HL-60 (cell line): Measurements from ENCODE around the gene SLC35G6.

ENCODE experiments used
- DNase-seq, 2 experiments: peaks; one replicate each; pipeline ENCODE4 v3.0.0-alpha.2; 2010 to 2020; ENCODE audit warnings: low read depth in 1 of 2, low spot score in 1 of 2
- H3K27ac ChIP-seq: fragments of 250-450 bp; sonication (Bioruptor Pico); replicated peaks from 2 replicates; pipeline ENCODE4 v1.5.1; 2020; ENCODE audit warnings: mild to moderate bottlenecking, moderate library complexity
- H3K27me3 ChIP-seq: fragments of 250-450 bp; sonication (Bioruptor Pico); 2 replicates; pipeline ENCODE4 v1.5.1; 2021; ENCODE audit warnings: mild to moderate bottlenecking, moderate library complexity; ENCODE audit not compliant: insufficient read depth, poor library complexity, severe bottlenecking
- H3K4me3 ChIP-seq: replicated peaks from 2 replicates; pipeline ENCODE4 v1.5.1; 2011; ENCODE audit warnings: mild to moderate bottlenecking, control low read depth, low read length; ENCODE audit not compliant: insufficient read depth
- GABPA ChIP-seq: IDR thresholded peaks from 2 replicates; pipeline ENCODE4 v1.6.1; 2012; ENCODE audit warnings: low read depth
- POLR2AphosphoS5 ChIP-seq: IDR thresholded peaks from 2 replicates; pipeline ENCODE4 v1.6.1; 2012; ENCODE audit warnings: low read depth
- REST ChIP-seq: IDR thresholded peaks from 2 replicates; pipeline ENCODE4 v1.6.1; 2012; ENCODE audit warnings: low read depth; ENCODE audit not compliant: insufficient replicate concordance
- SPI1 ChIP-seq: IDR thresholded peaks from 2 replicates; pipeline ENCODE4 v1.6.1; 2012; ENCODE audit warnings: low read depth, mild to moderate bottlenecking, borderline replicate concordance
- TF ChIP-seq, protein P1 (sequence below): IDR thresholded peaks from one replicate; pipeline ENCODE4 v1.5.1; 2011; ENCODE audit warnings: low read length, control low read depth, inconsistent platforms; ENCODE audit not compliant: insufficient read depth

SLC35G6 gene

DNA sequence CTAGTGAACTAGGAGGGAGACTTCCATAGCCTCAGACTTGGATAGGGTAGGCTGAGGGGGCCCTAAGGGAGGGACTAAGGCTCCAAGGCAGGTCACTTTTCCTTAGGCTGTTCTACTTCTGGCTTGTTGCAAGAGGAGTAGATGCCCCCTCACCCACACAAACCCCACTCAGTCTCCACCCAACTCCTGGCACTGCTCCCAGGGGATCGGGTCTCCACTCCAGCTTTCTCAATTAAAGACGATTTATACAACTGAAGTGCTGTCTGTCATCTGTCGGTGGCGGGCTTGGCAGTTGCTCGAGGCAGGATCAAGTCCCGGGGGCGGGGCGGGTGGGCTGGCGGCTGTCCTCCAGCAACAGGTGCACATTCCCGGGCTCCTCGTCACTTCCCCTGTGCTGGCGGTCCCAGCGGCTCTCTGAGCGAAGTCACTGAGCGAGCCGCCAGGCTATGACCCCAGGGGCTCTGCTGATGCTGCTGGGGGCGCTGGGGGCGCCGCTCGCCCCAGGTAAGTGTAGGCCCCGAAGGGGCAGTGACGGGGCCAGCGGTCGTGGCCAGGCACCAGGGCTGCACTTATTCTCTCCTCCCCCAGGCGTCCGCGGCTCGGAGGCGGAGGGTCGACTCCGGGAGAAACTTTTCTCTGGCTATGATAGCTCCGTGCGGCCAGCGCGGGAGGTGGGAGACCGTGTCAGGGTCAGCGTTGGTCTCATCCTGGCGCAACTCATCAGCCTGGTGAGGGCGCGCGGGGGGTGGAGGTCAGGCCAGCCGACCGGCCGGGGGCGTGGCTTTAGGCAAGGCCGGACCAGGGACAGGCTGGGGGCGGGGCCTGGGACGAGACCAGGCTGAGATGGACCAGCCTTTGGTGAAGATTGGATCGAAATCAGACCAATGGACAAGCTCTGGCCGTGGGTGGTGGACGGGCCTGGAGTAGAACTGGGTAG lies 36.3 kb upstream of the SLC35G6 start, which contains the start of gene CHRNB1:
CHRNB1 (plus strand) TSS at position 380 of the 937 bp plus-strand sequence; CDS start at position 447, 67 bp downstream.
- no peak within 1 kb of the TSS for H3K27ac ChIP-seq
- 0 out of 2 replicates have a peak within 1 kb of the TSS, but pooled peaks have one; percentile 12 for H3K4me3 ChIP-seq
- peaks cover 5% of the 10 kb centered on the region for H3K27me3 ChIP-seq
- DNase-seq = no peak
- TF ChIP-seq, protein P1, sequence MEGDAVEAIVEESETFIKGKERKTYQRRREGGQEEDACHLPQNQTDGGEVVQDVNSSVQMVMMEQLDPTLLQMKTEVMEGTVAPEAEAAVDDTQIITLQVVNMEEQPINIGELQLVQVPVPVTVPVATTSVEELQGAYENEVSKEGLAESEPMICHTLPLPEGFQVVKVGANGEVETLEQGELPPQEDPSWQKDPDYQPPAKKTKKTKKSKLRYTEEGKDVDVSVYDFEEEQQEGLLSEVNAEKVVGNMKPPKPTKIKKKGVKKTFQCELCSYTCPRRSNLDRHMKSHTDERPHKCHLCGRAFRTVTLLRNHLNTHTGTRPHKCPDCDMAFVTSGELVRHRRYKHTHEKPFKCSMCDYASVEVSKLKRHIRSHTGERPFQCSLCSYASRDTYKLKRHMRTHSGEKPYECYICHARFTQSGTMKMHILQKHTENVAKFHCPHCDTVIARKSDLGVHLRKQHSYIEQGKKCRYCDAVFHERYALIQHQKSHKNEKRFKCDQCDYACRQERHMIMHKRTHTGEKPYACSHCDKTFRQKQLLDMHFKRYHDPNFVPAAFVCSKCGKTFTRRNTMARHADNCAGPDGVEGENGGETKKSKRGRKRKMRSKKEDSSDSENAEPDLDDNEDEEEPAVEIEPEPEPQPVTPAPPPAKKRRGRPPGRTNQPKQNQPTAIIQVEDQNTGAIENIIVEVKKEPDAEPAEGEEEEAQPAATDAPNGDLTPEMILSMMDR = no peak
- TF ChIP-seq GABPA (no peak), REST (no peak), POLR2AphosphoS5 (no peak), SPI1 (no peak)

GRCh38 chr17:7445619-7445968 lies 35.7 kb upstream of the SLC35G6 start:
- TF ChIP-seq, protein P1 = no peak
- no peak for TF ChIP-seq POLR2AphosphoS5
- no peak for TF ChIP-seq SPI1
- no peak for TF ChIP-seq GABPA
- TF ChIP-seq REST = no peak
- Histone ChIP-seq H3K4me3 (no peak overlapping the region), H3K27me3 (no peaks in the 10 kb centered on the region), H3K27ac (no peak overlapping the region)
- DNase-seq = no peak

- no peak for DNase-seq
- TF ChIP-seq SPI1 = no peak
- TF ChIP-seq, protein P1 = no peak
- no peak for TF ChIP-seq POLR2AphosphoS5
- TF ChIP-seq GABPA = no peak
- TF ChIP-seq REST = no peak
- no peaks in the 10 kb centered on the region for H3K27me3 ChIP-seq
- no peak overlapping the region for H3K27ac ChIP-seq
- H3K4me3 ChIP-seq = no peak overlapping the region
These were observed 32.8 kb upstream of the SLC35G6 start for GRCh38 chr17:7448461-7448860.
